ENCODE data around the gene AGAP2. TPM values are rescaled to one million over a fixed set of nuclear protein-coding genes. Genes with fewer than 3 reads are reported as not detected.

AGAP2 gene
- total RNA-seq, 1 donor from 2014 or later = 1.7 TPM

DNA sequence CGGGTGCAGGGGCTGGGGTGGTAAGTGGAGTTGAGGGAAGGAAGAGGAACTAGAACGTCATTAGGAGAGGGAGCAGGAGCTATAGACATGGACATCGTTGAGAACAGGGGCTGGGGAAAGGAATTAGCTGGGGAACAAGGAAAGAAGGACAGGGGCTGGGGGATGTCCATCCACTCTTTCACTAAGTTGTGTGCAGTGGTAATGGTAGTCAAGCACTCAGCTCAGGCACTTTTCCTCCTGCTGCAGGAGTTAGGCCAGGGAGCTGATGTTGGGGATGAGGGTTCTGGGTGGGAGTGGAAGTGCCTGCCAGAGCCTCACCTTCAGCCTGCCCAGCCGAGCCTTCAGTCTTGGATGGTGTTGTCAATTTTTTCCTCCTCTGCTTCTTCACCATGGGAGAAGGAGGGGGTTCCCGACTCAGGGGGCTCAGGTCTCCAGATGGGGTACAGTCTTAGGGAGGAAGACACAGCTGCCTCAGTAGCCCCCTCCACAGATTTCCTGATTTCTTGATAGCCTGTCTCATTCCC is 9.2 kb downstream of the AGAP2 start:
- Histone ChIP-seq H4K20me1 (ENCODE audit: low read depth) (peaks cover 26% of the 10 kb centered on the region), H3K4me1 (peaks cover 3% of the 10 kb centered on the region), H3K4me3 (no peak overlapping the region), H3K4me2 (no peak overlapping the region), H3K27me3 (peaks cover 100% of the 10 kb centered on the region), H3K79me2 (ENCODE audit: low read depth) (no peaks in the 10 kb centered on the region), H3K36me3 (no peaks in the 10 kb centered on the region), H3K9me3 (ENCODE audit: low read depth) (no peaks in the 10 kb centered on the region), H2AFZ (replicated peaks) (no peak overlapping the region), H3K9ac (no peak overlapping the region), H3F3A (ENCODE audit: low read depth) (no peaks in the 10 kb centered on the region), H3K27ac (no peak overlapping the region)
- TF ChIP-seq EZH2 (IDR thresholded peaks at IDR 0.05) = no peak
- TF ChIP-seq EZH2phosphoT487 (IDR thresholded peaks at IDR 0.05) = no peak
- TF ChIP-seq CTCF (IDR thresholded peaks at IDR 0.05) = no peak
- peak overlapping the region; percentile 9 for H3K4me3 Mint-ChIP-seq
- peaks cover 7% of the 10 kb centered on the region for H3K9me3 Mint-ChIP-seq
- H3K27me3 Mint-ChIP-seq (ENCODE audit: insufficient read depth, low read depth) = peaks cover 48% of the 10 kb centered on the region
- DNase-seq (ENCODE audit: low spot score) = no peak
- H3K4me1 Mint-ChIP-seq = peaks cover 11% of the 10 kb centered on the region
- no peak overlapping the region for H3K27ac Mint-ChIP-seq
- H3K36me3 Mint-ChIP-seq = peaks cover 6% of the 10 kb centered on the region

DNA sequence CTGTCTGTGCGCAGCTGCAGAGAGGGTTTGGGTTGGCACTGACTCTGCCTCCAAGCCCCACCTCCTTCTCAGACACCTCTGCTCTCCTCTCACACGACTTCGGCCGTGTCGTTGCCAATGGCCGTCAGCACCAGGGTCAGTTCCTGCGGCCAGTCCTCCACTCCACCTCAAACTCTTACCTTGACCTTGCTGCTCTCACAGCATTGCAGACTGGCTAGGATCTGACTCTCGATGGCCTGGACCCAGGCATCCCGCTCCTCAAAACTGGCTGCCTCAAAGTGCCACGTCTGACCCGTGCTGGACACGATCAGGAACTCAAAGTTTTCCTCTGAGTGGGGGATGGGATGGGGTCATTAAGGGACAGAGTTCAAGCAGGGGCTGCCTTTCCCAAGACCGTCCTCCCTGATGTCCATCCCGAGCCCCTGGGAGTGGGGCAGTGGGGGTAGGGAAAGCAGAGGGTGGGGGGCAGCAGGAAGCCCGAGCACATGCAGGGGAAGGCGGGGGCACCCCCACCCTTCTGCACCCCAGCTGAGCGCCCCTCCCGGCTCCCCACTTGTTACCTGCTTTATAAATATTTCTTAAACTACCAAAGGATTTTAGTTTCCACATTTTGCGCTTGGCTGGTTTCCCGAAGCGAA is 10.7 kb downstream of the AGAP2 start:
- no peaks in the 10 kb centered on the region for H3K79me2 ChIP-seq (ENCODE audit: low read depth)
- H3K4me2 ChIP-seq = no peak overlapping the region
- H3K27me3 Mint-ChIP-seq (ENCODE audit: insufficient read depth, low read depth) = peaks cover 49% of the 10 kb centered on the region
- H3K4me3 ChIP-seq = no peak overlapping the region
- no peak overlapping the region for H3K27ac ChIP-seq
- no peak overlapping the region for H3K9ac ChIP-seq
- H3K4me3 Mint-ChIP-seq = peak overlapping the region; percentile 73
- peaks cover 6% of the 10 kb centered on the region for H3K36me3 Mint-ChIP-seq
- H3F3A ChIP-seq (ENCODE audit: low read depth) = no peaks in the 10 kb centered on the region
- peaks cover 12% of the 10 kb centered on the region for H3K4me1 Mint-ChIP-seq
- peaks cover 7% of the 10 kb centered on the region for H3K9me3 Mint-ChIP-seq
- H3K9me3 ChIP-seq (ENCODE audit: low read depth) = no peaks in the 10 kb centered on the region
- no peak for TF ChIP-seq CTCF (IDR thresholded peaks at IDR 0.05)
- TF ChIP-seq EZH2phosphoT487 (IDR thresholded peaks at IDR 0.05) = no peak
- no peak for TF ChIP-seq EZH2 (IDR thresholded peaks at IDR 0.05)
- no peak overlapping the region for H2AFZ ChIP-seq (replicated peaks)
- peaks cover 3% of the 10 kb centered on the region for H3K4me1 ChIP-seq
- peaks cover 100% of the 10 kb centered on the region for H3K27me3 ChIP-seq
- H4K20me1 ChIP-seq (ENCODE audit: low read depth) = peaks cover 24% of the 10 kb centered on the region
- peak; percentile 24 for DNase-seq (ENCODE audit: low spot score)
- no peaks in the 10 kb centered on the region for H3K36me3 ChIP-seq
- no peak overlapping the region for H3K27ac Mint-ChIP-seq

DNA sequence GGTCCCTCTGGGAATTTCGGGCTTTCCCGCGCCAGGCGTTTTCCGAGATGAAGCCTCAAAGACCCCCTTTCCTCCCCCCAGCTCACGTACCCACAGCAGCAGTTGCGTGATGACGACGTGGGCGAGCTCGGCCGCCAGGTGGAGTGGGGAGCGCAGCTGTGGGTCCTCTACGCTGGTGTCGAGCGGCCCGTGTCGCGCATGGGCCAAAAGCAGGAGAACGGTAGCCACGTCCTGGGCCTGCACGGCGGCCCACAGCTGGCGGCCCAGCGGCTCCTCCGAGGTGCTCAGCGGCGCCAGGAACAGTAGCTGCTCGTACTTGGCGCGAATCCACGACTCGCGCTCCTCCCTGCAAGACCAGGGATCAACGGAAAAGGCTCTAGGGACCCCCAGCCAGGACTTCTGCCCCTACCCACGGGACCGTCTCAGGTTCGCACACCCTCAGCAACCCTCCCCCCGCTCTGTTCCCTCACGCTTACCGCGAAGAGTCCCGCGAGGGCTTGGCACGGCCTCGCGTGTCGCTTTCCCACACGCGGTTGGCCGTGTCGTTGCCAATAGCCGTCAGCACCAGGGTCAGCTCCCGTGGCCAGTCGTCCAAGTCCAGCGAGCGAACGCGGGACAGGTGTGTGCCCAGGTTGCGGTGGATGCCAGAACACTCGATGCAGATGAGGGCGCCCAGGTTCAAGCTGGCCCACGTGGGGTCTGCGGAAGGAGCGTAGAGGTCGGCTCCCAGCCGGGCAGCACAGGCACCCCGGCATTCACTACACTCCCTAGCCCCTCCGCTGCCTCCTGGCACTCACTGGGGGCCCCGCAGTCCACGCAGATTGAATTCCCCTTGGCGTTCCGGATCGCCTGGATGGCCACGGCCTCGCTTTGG is 11.4 kb downstream of the AGAP2 start:
- Histone ChIP-seq H3K27me3 (peaks cover 95% of the 10 kb centered on the region), H3K9ac (no peak overlapping the region), H4K20me1 (ENCODE audit: low read depth) (peaks cover 24% of the 10 kb centered on the region), H3K36me3 (no peaks in the 10 kb centered on the region), H3K4me2 (peak overlapping the region; percentile 94), H3K4me1 (peaks cover 3% of the 10 kb centered on the region), H3K9me3 (ENCODE audit: low read depth) (no peaks in the 10 kb centered on the region), H3K79me2 (ENCODE audit: low read depth) (no peaks in the 10 kb centered on the region), H2AFZ (replicated peaks) (peak overlapping the region; percentile 94), H3F3A (ENCODE audit: low read depth) (no peaks in the 10 kb centered on the region), H3K4me3 (peak overlapping the region; percentile 77), H3K27ac (no peak overlapping the region)
- peak; percentile 70 for TF ChIP-seq EZH2phosphoT487 (IDR thresholded peaks at IDR 0.05)
- TF ChIP-seq CTCF (IDR thresholded peaks at IDR 0.05) = peak; percentile 7
- peak; percentile 88 for TF ChIP-seq EZH2 (IDR thresholded peaks at IDR 0.05)
- peaks cover 12% of the 10 kb centered on the region for H3K4me1 Mint-ChIP-seq
- H3K27me3 Mint-ChIP-seq (ENCODE audit: insufficient read depth, low read depth) = peaks cover 46% of the 10 kb centered on the region
- no peak overlapping the region for H3K4me3 Mint-ChIP-seq
- H3K9me3 Mint-ChIP-seq = peaks cover 7% of the 10 kb centered on the region
- H3K27ac Mint-ChIP-seq = no peak overlapping the region
- peak; percentile 40 for DNase-seq (ENCODE audit: low spot score)
- peaks cover 6% of the 10 kb centered on the region for H3K36me3 Mint-ChIP-seq

Data from neural progenitor cell (in vitro differentiated cells).